22Rv1 (cell line): Measurements from ENCODE around the gene RNF135.

Experiments
- CTCF ChIP-seq: fragments of 450-650 bp; IDR thresholded peaks from 2 replicates; pipeline ENCODE4 v1.5.1; 2017; ENCODE audit warnings: mild to moderate bottlenecking
- ZFX ChIP-seq: fragments of 450-650 bp; IDR thresholded peaks from 2 replicates; pipeline ENCODE4 v1.6.1; 2017; ENCODE audit warnings: antibody characterized with exemption, borderline replicate concordance

DNA sequence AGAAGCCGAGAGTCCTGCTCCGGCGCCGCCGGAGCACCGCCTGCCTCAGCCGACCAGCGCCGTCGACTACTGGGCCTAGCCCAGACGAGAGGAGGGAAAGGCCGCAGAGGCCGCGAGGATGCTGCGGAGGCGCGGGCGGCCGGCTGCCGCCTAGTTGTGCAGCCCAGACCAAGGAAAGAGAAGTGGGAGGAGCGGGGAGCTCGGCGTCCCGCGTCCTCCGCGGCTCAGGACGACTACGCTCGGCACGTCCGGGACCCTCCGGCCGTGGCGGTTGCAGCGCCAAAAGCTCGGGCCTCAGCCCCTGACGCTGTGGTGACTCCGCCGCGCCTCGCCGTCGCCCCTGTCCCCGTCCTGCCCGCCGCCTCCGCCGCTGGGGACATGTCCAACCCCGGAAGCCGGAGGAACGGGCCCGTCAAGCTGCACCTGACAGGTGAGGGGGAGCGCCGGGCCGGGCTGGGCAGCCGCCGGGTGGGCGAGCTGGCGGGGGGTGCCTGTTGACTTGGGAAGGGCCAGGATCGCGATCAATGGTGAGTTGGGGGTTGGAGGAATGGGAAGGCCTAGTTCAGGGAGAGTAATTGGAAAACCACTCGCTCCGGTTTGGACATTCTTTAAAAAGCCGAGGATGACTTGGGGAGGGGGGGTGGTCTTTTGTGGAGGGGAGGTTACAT lies 37.7 kb downstream of the RNF135 start:
- TF ChIP-seq CTCF (no peak), ZFX (no peak)
